Measurements from ENCODE around the gene DNMT3A.

The DNMT3A gene

DNA sequence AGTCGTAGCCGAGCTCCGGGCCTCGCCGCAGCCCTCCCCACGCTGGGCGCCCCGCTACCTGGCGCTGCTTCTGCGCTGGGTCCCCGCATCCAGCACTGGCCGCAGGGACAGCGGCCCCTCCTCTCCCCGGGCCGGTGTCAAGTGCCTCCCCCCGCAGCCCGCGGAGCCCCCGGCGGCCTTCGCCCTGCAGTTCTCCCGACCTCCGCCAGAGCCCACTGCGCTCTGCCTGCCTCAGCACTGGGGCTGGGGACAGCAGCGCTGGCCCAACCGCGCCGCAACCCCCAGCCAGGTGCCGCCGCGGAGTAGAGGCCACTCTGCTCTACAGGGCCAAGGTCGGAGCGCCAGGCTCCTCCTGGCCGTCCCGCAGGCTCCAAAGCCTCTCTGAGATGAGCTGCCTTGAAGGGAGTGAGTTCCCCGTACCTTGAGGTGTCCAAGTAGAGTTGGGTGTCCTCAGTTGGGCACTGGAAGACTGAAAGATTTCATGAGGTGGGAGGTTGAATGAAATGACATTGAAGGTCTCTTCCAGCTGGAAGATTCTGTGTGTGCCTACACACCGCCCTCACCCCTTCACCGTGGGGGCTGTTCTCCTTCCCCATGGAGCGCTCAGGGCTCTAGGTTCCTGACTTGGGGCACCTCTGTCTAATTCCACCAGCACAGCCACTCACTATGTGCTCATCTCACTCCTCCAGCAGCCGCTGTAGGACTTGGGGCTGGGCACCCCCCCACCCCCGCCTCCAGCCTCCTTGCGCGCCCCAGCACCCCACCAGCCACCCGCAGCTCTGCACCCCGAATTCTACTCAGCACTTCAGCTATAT lies 854 bp upstream of the DNMT3A start:
- H3K27ac ChIP-seq (ENCODE audit: low read depth, low read length), result no peak overlapping the region

GRCh38 chr2:25341011-25341727 lies 556 bp downstream of the DNMT3A start:
- H3K36me3 ChIP-seq (ENCODE audit: insufficient read depth, low read length), result no peaks in the 10 kb centered on the region
- H3K4me3 ChIP-seq (ENCODE audit: low read length), result peak overlapping the region; percentile 51
- peaks cover 14% of the 10 kb centered on the region for H3K4me1 ChIP-seq (ENCODE audit: insufficient read depth, low read length)
- peaks cover 36% of the 10 kb centered on the region for H3K27me3 ChIP-seq (ENCODE audit: insufficient read depth, low read length)
- no peaks in the 10 kb centered on the region for H3K9me3 ChIP-seq (ENCODE audit: insufficient read depth, low read depth, low read length)
- H3K9ac ChIP-seq (ENCODE audit: low read depth, low read length), result no peak overlapping the region
- H3K27ac ChIP-seq (ENCODE audit: low read depth, low read length), result no peak overlapping the region
- under 1% methylated on average over 91 of the region's 104 CpGs for WGBS

More for the DNA sequence above, 854 bp upstream of the DNMT3A start:
- Histone ChIP-seq H3K36me3 (ENCODE audit: insufficient read depth, low read length) (no peaks in the 10 kb centered on the region), H3K9ac (ENCODE audit: low read depth, low read length) (no peak overlapping the region), H3K9me3 (ENCODE audit: insufficient read depth, low read depth, low read length) (no peaks in the 10 kb centered on the region), H3K27me3 (ENCODE audit: insufficient read depth, low read length) (peaks cover 36% of the 10 kb centered on the region), H3K4me1 (ENCODE audit: insufficient read depth, low read length) (0 out of 2 replicates have a peak, but pooled peaks cover 3% of the 10 kb centered on the region), H3K4me3 (ENCODE audit: low read length) (peak overlapping the region; percentile 54)
- WGBS, result 11% methylated on average over 42 of the region's 45 CpGs

DNA sequence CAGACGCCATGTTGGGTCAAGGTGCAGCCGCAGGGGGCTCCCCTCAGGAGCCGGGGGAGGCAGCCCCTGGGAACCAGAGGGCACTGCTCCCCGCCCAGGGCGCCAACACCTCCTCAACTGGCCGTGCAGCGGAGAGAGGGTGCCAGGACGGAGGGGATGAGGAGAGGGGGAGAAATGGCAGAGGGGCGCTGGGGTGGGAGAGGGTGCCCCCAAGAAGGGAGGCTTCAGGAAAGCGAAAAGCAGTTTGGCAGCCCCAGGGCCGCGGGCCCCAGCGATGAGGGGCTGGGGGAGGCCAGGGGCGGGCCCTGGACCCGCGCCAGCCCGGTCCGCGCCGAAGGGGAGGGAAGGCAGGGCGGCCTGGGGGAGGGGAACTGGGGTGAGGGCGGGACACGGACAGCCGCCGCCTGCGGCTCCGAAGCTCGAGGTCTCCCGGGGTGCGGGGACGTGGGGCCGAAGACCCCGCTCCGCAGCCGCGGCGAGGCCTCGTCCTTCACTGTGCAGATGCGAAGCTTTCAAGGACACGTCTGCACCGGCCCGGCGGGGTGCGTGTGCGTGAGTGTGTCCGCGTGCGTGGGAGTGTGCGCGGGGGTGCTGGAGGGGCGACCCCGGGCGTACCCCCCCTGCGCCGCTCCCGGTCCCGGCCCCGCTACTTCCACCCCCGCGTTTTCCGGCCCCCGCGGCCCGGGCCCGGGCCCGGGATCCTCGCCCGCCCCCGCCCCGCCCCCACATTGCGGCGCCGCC lies 1.4 kb downstream of the DNMT3A start:
- H3K27me3 ChIP-seq (ENCODE audit: insufficient read depth, low read length), result peaks cover 36% of the 10 kb centered on the region
- peaks cover 18% of the 10 kb centered on the region for H3K4me1 ChIP-seq (ENCODE audit: insufficient read depth, low read length)
- no peak overlapping the region for H3K9ac ChIP-seq (ENCODE audit: low read depth, low read length)
- no peaks in the 10 kb centered on the region for H3K9me3 ChIP-seq (ENCODE audit: insufficient read depth, low read depth, low read length)
- H3K4me3 ChIP-seq (ENCODE audit: low read length), result peak overlapping the region; percentile 51
- H3K36me3 ChIP-seq (ENCODE audit: insufficient read depth, low read length), result no peaks in the 10 kb centered on the region
- H3K27ac ChIP-seq (ENCODE audit: low read depth, low read length), result no peak overlapping the region
- WGBS, result 4% methylated on average over 73 of the region's 73 CpGs

- Histone ChIP-seq H3K4me3 (ENCODE audit: low read length) (peak overlapping the region; percentile 51), H3K4me1 (ENCODE audit: insufficient read depth, low read length) (peaks cover 24% of the 10 kb centered on the region), H3K9me3 (ENCODE audit: insufficient read depth, low read depth, low read length) (no peaks in the 10 kb centered on the region), H3K27ac (ENCODE audit: low read depth, low read length) (no peak overlapping the region; the same call in 1 of the 2 replicates), H3K36me3 (ENCODE audit: insufficient read depth, low read length) (no peaks in the 10 kb centered on the region), H3K27me3 (ENCODE audit: insufficient read depth, low read length) (peaks cover 36% of the 10 kb centered on the region), H3K9ac (ENCODE audit: low read depth, low read length) (no peak overlapping the region)
- 27% methylated on average over 18 of the region's 18 CpGs for WGBS
Measured at GRCh38 chr2:25339791-25340180, 1.9 kb downstream of the DNMT3A start.

DNA sequence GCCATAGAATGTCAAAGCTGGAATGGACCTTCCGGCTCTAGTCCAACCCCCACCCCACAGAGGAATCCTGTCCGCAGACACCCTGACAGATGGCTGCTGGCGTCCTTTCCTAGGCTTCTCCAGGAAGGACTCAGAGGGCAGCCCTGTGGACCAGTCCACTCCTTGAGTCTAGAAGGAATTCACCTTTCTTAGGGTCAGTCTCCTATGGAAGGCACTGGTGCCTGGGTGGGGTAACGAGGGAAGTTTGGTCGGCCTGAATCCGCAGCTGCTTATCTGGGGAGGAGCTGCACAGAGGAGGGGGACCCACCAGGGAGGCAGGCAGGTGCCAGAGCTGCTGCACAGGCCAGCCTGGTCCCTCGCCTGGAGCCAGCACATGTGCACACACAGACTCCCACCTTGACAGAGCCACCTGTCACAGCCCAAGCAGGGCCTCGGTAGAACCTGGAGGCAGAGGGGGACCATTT lies 2.5 kb downstream of the DNMT3A start:
- no peaks in the 10 kb centered on the region for H3K9me3 ChIP-seq (ENCODE audit: insufficient read depth, low read depth, low read length)

GRCh38 chr2:25338401-25338800 lies 3.3 kb downstream of the DNMT3A start:
- 89% methylated on average over 13 of the region's 13 CpGs for WGBS
- Histone ChIP-seq H3K36me3 (ENCODE audit: insufficient read depth, low read length) (no peaks in the 10 kb centered on the region), H3K27me3 (ENCODE audit: insufficient read depth, low read length) (peaks cover 27% of the 10 kb centered on the region), H3K4me1 (ENCODE audit: insufficient read depth, low read length) (peaks cover 36% of the 10 kb centered on the region), H3K4me3 (ENCODE audit: low read length) (no peak overlapping the region), H3K9ac (ENCODE audit: low read depth, low read length) (no peak overlapping the region), H3K9me3 (ENCODE audit: insufficient read depth, low read depth, low read length) (no peaks in the 10 kb centered on the region), H3K27ac (ENCODE audit: low read depth, low read length) (no peak overlapping the region)

More for the DNA sequence above, 2.5 kb downstream of the DNMT3A start:
- H3K4me1 ChIP-seq (ENCODE audit: insufficient read depth, low read length), result peaks cover 28% of the 10 kb centered on the region
- H3K4me3 ChIP-seq (ENCODE audit: low read length), result no peak overlapping the region; the same call in 1 of the 2 replicates
- 77% methylated on average over 8 of the region's 8 CpGs for WGBS
- no peak overlapping the region; the same call in 1 of the 2 replicates for H3K27ac ChIP-seq (ENCODE audit: low read depth, low read length)
- H3K9ac ChIP-seq (ENCODE audit: low read depth, low read length), result no peak overlapping the region
- no peaks in the 10 kb centered on the region for H3K36me3 ChIP-seq (ENCODE audit: insufficient read depth, low read length)
- H3K27me3 ChIP-seq (ENCODE audit: insufficient read depth, low read length), result peaks cover 36% of the 10 kb centered on the region

DNA sequence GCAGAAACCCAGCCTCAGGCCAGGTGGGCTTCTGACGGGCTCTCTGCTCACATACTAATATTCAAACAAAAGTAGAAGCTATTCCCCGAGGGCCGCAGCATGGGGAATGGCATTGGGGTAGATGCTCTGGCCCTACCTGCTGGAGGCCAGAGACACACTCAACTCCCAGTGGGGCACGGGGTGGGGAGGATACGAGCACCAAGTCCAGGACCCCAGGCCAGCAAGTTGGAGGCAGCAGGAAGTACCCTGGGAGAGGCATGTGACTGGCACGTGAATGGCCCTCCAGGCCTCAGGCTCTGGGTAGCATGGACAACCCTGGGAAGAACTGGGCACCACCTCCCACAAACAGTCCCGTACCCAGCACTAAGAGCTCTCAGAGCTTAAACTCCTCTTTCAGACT lies 3.8 kb downstream of the DNMT3A start:
- Histone ChIP-seq H3K9me3 (ENCODE audit: insufficient read depth, low read depth, low read length) (no peaks in the 10 kb centered on the region), H3K9ac (ENCODE audit: low read depth, low read length) (no peak overlapping the region), H3K4me1 (ENCODE audit: insufficient read depth, low read length) (peaks cover 36% of the 10 kb centered on the region), H3K36me3 (ENCODE audit: insufficient read depth, low read length) (no peaks in the 10 kb centered on the region), H3K27ac (ENCODE audit: low read depth, low read length) (no peak overlapping the region), H3K4me3 (ENCODE audit: low read length) (no peak overlapping the region), H3K27me3 (ENCODE audit: insufficient read depth, low read length) (peaks cover 23% of the 10 kb centered on the region)
- 90% methylated on average over 7 of the region's 7 CpGs for WGBS

GRCh38 chr2:25337276-25337675 lies 4.4 kb downstream of the DNMT3A start:
- Histone ChIP-seq H3K36me3 (ENCODE audit: insufficient read depth, low read length) (no peaks in the 10 kb centered on the region), H3K9ac (ENCODE audit: low read depth, low read length) (no peak overlapping the region), H3K4me3 (ENCODE audit: low read length) (no peak overlapping the region), H3K27me3 (ENCODE audit: insufficient read depth, low read length) (peaks cover 19% of the 10 kb centered on the region; the same call in 1 of the 2 replicates), H3K9me3 (ENCODE audit: insufficient read depth, low read depth, low read length) (no peaks in the 10 kb centered on the region), H3K27ac (ENCODE audit: low read depth, low read length) (no peak overlapping the region), H3K4me1 (ENCODE audit: insufficient read depth, low read length) (peaks cover 36% of the 10 kb centered on the region)
- 90% methylated on average over 10 of the region's 10 CpGs for WGBS

DNA sequence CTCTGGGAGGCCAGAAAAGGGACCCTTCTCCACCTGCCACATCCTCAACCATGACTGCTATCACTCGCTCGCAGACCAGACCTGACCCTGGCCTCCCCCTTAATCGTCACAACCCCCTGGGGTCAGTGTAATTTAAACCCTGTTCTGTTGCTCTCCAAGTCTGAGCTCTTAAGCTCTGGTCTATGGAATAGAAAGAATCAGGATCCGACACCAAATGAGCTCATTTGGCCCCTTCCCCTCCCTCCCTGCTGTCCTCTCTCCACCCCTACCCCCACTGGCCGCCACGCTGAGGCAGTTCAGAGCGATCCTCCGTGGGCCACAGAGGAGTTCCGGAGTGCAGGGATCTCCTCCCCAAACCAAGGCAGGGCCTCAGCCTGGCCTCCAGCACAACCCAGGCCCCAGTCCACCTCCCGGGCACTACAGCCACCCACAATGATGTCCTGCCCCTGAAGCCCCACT lies 5.3 kb downstream of the DNMT3A start:
- no peaks in the 10 kb centered on the region for H3K36me3 ChIP-seq (ENCODE audit: insufficient read depth, low read length)
- no peak overlapping the region for H3K4me3 ChIP-seq (ENCODE audit: low read length)
- 36% methylated on average over 10 of the region's 10 CpGs for WGBS
- no peak overlapping the region for H3K9ac ChIP-seq (ENCODE audit: low read depth, low read length)
- H3K27ac ChIP-seq (ENCODE audit: low read depth, low read length), result no peak overlapping the region
- no peaks in the 10 kb centered on the region for H3K9me3 ChIP-seq (ENCODE audit: insufficient read depth, low read depth, low read length)
- H3K4me1 ChIP-seq (ENCODE audit: insufficient read depth, low read length), result peaks cover 36% of the 10 kb centered on the region
- H3K27me3 ChIP-seq (ENCODE audit: insufficient read depth, low read length), result peaks cover 19% of the 10 kb centered on the region; the same call in 1 of the 2 replicates

- Histone ChIP-seq H3K9ac (ENCODE audit: low read depth, low read length) (no peak overlapping the region), H3K4me1 (ENCODE audit: insufficient read depth, low read length) (peaks cover 36% of the 10 kb centered on the region), H3K36me3 (ENCODE audit: insufficient read depth, low read length) (no peaks in the 10 kb centered on the region), H3K27me3 (ENCODE audit: insufficient read depth, low read length) (peaks cover 19% of the 10 kb centered on the region; the same call in 1 of the 2 replicates), H3K9me3 (ENCODE audit: insufficient read depth, low read depth, low read length) (no peaks in the 10 kb centered on the region), H3K27ac (ENCODE audit: low read depth, low read length) (no peak overlapping the region), H3K4me3 (ENCODE audit: low read length) (no peak overlapping the region)
- WGBS, result 69% methylated on average over 6 of the region's 6 CpGs
Measured at GRCh38 chr2:25335971-25336370, 5.8 kb downstream of the DNMT3A start.

All from HUES64 (cell line).